Activated B cell treated with CpG ODN at 0.5 μM for 24 hours (primary cell): Measurements from ENCODE around the gene DLGAP1. TPM values are rescaled to one million over a fixed set of nuclear protein-coding genes. Genes with fewer than 3 reads are reported as not detected.

Experiments
- ATAC-seq: fragments of 200-7000 bp; cut with Tn5 transposase; one replicate; pipeline ENCODE4 v1.10.0; 2021; ENCODE audit warnings: low read depth, mild to moderate bottlenecking, moderate library complexity
- CTCF ChIA-PET: fragments of 350-600 bp; sonication (Branson Sonifier 250); formaldehyde crosslinking; loops from one replicate; lab custom pipeline; 2021; ENCODE audit warnings: antibody characterized with exemption; lab: Charles Lee
- POLR2A ChIA-PET: fragments of 350-600 bp; sonication (Branson Sonifier 250); formaldehyde crosslinking; loops from one replicate; lab custom pipeline; 2021; ENCODE audit warnings: antibody characterized with exemption; lab: Charles Lee
- DNase-seq: peaks from one replicate; pipeline ENCODE4 v3.0.0; 2022
- H3K27ac Mint-ChIP-seq: one replicate; pipeline ENCODE4 v1.8.0; 2020; ENCODE audit warnings: mixed read lengths
- H3K27me3 Mint-ChIP-seq: one replicate; pipeline ENCODE4 v1.8.0; 2021; ENCODE audit warnings: mixed read lengths
- H3K36me3 Mint-ChIP-seq: one replicate; pipeline ENCODE4 v1.8.0; 2021; ENCODE audit warnings: low read depth, mixed read lengths
- H3K4me1 Mint-ChIP-seq: one replicate; pipeline ENCODE4 v1.8.0; 2021; ENCODE audit warnings: mixed read lengths
- H3K4me3 Mint-ChIP-seq: one replicate; pipeline ENCODE4 v1.8.0; 2020; ENCODE audit warnings: mild to moderate bottlenecking, mixed read lengths
- H3K9me3 Mint-ChIP-seq: one replicate; pipeline ENCODE4 v1.8.0; 2020; ENCODE audit warnings: mixed read lengths
- intact Hi-C: fragments of 100-400 bp; cut with micrococcal nuclease; formaldehyde crosslinking; loops from one replicate; pipeline ENCODE4 v1.15.1; 2024
- total RNA-seq: library from RNA; stranded (reverse); gene quantifications from 2 replicates; pipeline ENCODE4 v1.2.3, GENCODE V29; 2022
- TF ChIP-seq, protein P1 (sequence below): fragments of 200-600 bp; IDR thresholded peaks from one replicate; pipeline ENCODE4 v1.8.0; 2022; ENCODE audit warnings: antibody characterized with exemption, mild to moderate bottlenecking

Gene DLGAP1
- total RNA-seq, 1 donor from 2014 or later, result 0.18 TPM

DNA sequence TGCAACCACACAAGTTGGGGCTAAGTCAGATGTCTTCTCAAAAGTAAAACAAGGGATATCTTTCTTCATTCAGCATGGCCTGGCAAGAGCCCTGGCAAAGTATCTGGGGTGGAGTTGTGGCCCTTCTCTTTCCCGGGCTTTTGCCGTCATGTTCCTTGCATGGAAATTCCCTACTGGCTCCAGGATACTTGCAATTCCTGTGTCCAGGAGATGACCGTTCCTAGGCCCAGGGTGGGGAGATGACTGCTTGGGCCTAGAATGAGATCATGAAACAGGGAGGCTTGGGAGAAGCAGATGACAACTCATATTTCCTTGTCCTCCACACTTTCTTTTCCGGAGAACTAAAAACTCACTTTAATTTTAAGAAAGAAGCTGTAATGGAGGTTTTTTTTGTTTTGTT is 944.2 kb downstream of the DLGAP1 start:
- CTCF ChIA-PET, result no interaction called here

DNA sequence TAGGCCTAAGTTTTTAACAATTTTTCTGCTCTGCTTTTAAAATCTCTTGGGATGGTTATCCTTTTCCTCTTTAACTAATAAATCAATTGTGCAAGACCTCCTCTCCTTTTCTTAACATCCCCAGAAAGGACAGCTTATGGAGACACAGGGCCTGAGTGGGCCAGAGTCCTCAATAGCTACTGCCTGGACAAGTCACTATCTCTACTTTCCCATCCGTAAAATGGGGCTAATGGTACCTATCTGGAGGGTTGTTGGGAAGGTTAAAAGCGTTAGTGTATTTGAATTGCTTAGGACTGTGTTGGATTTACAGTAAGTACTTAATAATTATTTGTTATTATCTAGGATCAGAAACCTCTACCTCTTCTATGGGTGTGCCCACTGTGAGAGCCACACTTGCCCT is 945.1 kb downstream of the DLGAP1 start:
- H3K27me3 Mint-ChIP-seq, result no peaks in the 10 kb centered on the region
- H3K4me3 Mint-ChIP-seq, result no peak overlapping the region
- H3K4me1 Mint-ChIP-seq, result peaks cover 11% of the 10 kb centered on the region
- ChIA-PET CTCF (no interaction called here), POLR2A (no interaction called here)
- H3K36me3 Mint-ChIP-seq, result no peaks in the 10 kb centered on the region
- TF ChIP-seq, protein P1, sequence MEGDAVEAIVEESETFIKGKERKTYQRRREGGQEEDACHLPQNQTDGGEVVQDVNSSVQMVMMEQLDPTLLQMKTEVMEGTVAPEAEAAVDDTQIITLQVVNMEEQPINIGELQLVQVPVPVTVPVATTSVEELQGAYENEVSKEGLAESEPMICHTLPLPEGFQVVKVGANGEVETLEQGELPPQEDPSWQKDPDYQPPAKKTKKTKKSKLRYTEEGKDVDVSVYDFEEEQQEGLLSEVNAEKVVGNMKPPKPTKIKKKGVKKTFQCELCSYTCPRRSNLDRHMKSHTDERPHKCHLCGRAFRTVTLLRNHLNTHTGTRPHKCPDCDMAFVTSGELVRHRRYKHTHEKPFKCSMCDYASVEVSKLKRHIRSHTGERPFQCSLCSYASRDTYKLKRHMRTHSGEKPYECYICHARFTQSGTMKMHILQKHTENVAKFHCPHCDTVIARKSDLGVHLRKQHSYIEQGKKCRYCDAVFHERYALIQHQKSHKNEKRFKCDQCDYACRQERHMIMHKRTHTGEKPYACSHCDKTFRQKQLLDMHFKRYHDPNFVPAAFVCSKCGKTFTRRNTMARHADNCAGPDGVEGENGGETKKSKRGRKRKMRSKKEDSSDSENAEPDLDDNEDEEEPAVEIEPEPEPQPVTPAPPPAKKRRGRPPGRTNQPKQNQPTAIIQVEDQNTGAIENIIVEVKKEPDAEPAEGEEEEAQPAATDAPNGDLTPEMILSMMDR, result no peak
- H3K9me3 Mint-ChIP-seq, result no peaks in the 10 kb centered on the region
- ATAC-seq (no peak), DNase-seq (no peak)
- H3K27ac Mint-ChIP-seq, result no peak overlapping the region
- intact Hi-C loops, result loop anchor here (5.0 kb wide), 1 partner anchor 77 kb away; no protein-coding TSS in a partner anchor

More for the DNA sequence above, 944.2 kb downstream of the DLGAP1 start:
- intact Hi-C loops, result loop anchor here (5.0 kb wide), 1 partner anchor 76 kb away; no protein-coding TSS in a partner anchor
- Mint-ChIP-seq H3K4me1 (peaks cover 11% of the 10 kb centered on the region), H3K9me3 (no peaks in the 10 kb centered on the region), H3K27me3 (no peaks in the 10 kb centered on the region), H3K27ac (no peak overlapping the region), H3K4me3 (no peak overlapping the region), H3K36me3 (no peaks in the 10 kb centered on the region)
- TF ChIP-seq, protein P1, result no peak
- ATAC-seq (no peak), DNase-seq (no peak)
- POLR2A ChIA-PET, result no interaction called here

GRCh38 chr18:3508576-3509549 is 946.2 kb downstream of the DLGAP1 start:
- no peaks in the 10 kb centered on the region for H3K9me3 Mint-ChIP-seq

GRCh38 chr18:3504637-3505036 is 950.5 kb downstream of the DLGAP1 start:
- Mint-ChIP-seq H3K27me3 (peaks cover 7% of the 10 kb centered on the region), H3K4me1 (peaks cover 5% of the 10 kb centered on the region), H3K27ac (no peak overlapping the region), H3K9me3 (no peaks in the 10 kb centered on the region), H3K4me3 (no peak overlapping the region), H3K36me3 (no peaks in the 10 kb centered on the region)
- TF ChIP-seq, protein P1, result no peak
- ATAC-seq (no peak), DNase-seq (no peak)
- intact Hi-C loops, result no loop called here
- POLR2A ChIA-PET, result no interaction called here
- CTCF ChIA-PET, result no interaction called here

More at GRCh38 chr18:3508576-3509549, 946.2 kb downstream of the DLGAP1 start:
- no peak overlapping the region for H3K27ac Mint-ChIP-seq
- DNase-seq (no peak), ATAC-seq (no peak)
- intact Hi-C loops, result no loop called here
- TF ChIP-seq, protein P1, result no peak
- H3K4me3 Mint-ChIP-seq, result no peak overlapping the region
- POLR2A ChIA-PET, result interaction anchor here (0.6 kb wide), 1 partner anchor 227 kb away, joined by 4 read pairs; no protein-coding TSS in a partner anchor
- CTCF ChIA-PET, result no interaction called here
- peaks cover 11% of the 10 kb centered on the region for H3K4me1 Mint-ChIP-seq
- no peaks in the 10 kb centered on the region for H3K27me3 Mint-ChIP-seq
- no peaks in the 10 kb centered on the region for H3K36me3 Mint-ChIP-seq

DNA sequence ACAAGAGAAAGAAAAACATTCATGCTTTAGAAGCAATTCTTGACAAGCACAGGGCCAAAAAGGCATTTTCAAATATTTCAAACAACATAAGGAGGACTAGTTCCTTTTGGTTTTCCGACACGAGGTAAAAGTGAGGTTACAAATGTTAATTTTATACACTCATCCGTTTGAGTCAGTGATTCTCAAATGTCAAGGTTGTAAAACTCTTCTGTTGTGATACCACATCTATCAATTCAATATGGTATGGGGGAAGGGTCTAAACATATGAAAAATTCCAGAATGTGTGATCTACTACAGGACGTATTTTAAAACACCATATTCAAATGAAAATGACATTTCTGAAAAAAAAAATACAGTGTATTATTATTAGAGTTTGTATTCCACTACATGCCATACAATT is 952.5 kb downstream of the DLGAP1 start:
- H3K27me3 Mint-ChIP-seq, result peaks cover 14% of the 10 kb centered on the region
- intact Hi-C loops, result no loop called here
- CTCF ChIA-PET, result no interaction called here
- TF ChIP-seq, protein P1, result no peak
- H3K27ac Mint-ChIP-seq, result no peak overlapping the region
- no peak overlapping the region for H3K4me3 Mint-ChIP-seq
- DNase-seq (no peak), ATAC-seq (no peak)
- no peaks in the 10 kb centered on the region for H3K36me3 Mint-ChIP-seq
- no peaks in the 10 kb centered on the region for H3K9me3 Mint-ChIP-seq
- peaks cover 15% of the 10 kb centered on the region for H3K4me1 Mint-ChIP-seq
- POLR2A ChIA-PET, result no interaction called here
